Glomerular endothelial cell (primary cell): Measurements from ENCODE around the gene RSF1. TPM values are rescaled to one million over a fixed set of nuclear protein-coding genes. Genes with fewer than 3 reads are reported as not detected.
A peak's percentile ranks its signal among the peaks of the same experiment; 100 is the strongest.

Experiments used
- DNase-seq: peaks from one replicate; pipeline ENCODE4 v3.0.0-alpha.2; 2011; ENCODE audit warnings: low read depth, low spot score; ENCODE audit errors: extremely low read depth
- total RNA-seq: library from RNA; depleted of rRNA; stranded (reverse); fragments of >200 nt; gene quantifications from 2 replicates; pipeline ENCODE4 v1.2.3, GENCODE V29; 2015

The RSF1 gene
- total RNA-seq, 1 donor from 2014 or later, result 50.9 TPM

DNA sequence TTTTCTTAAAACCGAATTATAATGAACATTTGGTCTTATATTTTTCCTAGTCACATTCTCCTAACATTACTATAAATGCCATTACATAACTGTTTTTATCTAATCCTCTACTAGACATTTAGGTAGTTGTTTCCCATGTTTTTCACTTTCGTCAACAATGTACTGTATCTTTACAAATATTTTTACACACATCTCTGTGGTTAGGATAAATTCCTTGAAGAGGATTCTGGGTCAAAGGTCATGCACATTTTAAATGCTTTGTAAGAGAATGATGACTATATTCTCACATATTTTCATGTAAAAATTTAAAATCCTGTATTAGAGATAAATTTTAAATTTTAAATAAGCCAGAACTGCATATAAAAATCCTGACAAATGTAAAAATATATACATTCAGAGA, 121.6 kb downstream of the RSF1 start:
- no peak for DNase-seq

DNA sequence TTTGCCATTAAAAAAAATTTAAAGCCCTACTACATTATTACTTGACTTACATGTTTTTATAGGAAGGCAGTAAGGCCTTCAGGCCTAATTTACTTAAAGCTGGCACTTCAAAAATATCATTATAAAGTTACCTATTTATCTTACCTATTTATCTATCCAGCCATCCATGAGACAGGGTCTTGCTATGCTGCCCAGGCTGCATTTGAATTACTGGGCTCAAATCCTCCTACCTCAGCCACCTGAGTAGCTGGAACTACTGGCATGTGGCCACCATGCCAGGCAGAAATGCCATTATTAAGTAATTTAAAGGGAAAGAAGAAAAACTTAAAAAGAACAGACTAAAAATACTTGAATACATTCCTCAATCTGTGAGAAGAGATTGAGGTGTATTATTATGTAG, 122.7 kb downstream of the RSF1 start:
- no peak for DNase-seq

DNA sequence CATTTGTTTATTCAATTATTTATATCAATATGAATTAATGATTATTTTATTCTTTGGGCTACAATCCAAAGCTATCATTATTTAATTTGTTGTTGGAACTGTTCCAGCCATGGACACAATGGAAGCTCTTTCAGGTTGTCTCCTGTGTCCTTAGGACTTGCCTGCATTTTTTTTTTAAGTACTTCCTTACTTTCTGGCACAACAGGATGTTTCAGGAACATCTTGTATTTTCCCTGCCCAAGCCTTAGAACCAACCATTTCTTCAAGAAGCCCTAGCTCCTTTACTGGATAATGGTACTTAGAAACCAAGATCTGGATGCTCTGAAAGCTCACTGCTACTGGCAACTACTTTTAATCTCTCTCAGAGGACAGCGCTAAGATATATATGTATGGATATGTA, 125.1 kb downstream of the RSF1 start:
- no peak for DNase-seq

DNA sequence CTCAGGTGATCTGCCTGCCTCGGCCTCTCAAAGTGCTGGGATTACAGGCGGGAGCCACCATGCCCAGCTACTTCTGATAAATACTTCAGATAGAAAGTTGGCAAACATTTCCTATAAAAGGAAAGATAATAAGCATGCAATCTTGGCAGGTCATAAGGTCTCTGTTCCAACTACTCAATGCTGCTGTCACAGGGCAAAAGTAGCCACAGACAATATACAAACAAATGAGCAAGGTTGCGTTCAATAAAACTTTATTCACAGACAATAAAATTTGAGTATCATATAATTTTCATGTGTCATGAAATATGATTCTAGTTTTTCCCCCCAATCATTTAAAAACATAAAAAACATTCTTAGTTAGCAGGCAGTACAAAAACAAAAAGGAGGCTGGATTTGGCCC, 129.9 kb downstream of the RSF1 start:
- no peak for DNase-seq

DNA sequence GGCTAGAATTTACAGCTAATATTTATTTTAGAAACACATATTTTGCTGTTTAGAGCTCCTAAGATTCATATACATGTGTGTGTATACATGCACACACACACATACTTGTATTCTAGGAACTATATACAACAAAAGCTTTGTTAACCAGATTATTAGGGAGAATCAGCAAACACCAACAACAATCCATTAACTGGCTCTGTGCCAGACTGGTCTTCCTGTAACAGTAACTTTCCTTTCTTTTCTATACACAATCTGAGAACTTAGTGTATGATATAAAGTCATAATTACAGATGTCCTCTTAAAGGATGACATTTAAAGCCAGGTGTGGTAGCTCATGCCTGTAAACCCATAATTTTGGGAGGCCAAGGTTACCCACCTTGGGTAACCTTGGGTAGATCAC, 133.4 kb downstream of the RSF1 start:
- DNase-seq, result no peak

DNA sequence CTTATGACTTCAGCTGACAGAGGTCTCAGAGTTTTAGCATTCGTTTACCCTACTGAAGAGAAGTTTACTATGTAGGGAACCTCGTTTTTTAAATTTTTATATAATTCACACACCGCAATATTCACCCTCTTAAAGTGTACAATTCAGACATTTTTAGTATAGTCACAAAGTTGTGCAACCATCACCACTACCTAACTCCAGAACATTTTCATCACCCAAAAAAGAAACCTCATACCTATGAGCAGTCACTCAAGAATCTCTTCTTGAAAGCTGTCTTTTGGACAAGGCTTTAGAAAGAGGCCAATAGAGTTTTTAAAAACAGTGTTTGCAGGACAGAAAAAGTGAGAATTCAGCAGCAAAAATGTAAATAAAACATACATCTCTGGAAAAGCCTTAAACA, 143.4 kb downstream of the RSF1 start:
- DNase-seq, result no peak

DNA sequence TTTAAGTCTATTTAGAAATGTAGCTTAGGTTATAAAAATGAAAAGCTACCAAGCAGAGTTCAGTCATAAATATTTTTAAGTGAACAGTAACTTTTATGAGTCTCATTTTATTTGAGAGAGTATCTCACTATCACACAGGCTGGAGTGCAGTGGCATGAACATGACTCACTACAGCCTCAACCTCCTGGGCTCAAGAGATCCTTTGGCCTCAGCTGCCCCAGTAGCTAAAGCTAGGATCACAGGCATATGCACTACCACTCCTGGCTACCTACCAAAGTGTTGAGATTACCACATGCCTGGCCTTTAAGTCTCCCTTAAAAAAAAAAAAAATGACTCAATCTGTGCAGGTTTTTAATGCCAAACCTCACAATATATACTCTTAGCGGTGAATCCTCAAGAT, 148.3 kb downstream of the RSF1 start:
- DNase-seq, result no peak

DNA sequence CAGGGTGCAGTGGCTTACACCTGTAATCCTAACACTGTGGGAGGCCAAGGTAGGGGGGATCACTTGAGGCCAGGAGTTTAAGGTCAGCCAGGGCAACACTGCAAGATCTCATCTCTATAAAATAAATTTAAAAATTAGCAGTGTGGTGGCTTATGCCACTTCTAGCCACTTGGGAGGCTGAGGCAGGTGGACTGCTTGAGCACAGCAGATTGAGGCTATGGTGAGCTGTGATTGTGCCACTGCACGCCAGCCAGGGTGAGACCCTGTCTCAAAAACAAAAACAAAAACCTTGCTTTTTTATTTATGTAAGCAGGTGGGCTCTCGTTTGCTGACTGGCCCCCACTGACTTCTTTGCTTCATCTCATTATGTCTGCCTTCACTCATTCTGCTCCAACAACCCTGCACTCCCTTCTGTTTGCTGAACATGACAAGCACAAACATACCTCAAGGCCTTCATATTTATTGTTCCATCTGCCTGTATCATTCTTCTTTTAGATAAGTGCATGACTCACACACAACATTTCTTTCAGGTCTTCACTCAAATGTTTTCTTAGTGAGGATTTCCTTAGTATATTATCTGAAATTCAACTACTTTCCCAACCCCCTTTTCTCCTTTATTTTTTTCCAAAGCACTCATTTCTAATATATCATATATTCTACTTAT, 150.5 kb downstream of the RSF1 start:
- no peak for DNase-seq

DNA sequence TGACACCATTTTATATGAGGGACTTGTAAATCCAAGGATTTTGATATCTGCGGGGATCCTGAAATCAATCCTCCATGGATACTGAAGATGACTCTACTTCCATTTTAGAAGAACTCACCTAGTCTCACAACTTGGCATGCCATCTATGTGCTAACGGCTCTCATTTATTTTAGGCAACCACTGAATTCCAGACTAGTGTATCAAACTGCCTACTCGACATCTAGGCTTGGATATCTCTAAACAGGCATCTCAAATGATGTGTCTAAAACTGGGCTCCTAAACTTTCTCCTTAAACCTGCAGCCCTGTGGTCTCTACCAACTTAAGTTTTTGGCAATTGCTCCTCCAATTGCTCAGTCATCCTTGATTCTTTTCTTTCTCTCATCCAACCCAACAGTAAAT, 151.8 kb downstream of the RSF1 start:
- no peak for DNase-seq

DNA sequence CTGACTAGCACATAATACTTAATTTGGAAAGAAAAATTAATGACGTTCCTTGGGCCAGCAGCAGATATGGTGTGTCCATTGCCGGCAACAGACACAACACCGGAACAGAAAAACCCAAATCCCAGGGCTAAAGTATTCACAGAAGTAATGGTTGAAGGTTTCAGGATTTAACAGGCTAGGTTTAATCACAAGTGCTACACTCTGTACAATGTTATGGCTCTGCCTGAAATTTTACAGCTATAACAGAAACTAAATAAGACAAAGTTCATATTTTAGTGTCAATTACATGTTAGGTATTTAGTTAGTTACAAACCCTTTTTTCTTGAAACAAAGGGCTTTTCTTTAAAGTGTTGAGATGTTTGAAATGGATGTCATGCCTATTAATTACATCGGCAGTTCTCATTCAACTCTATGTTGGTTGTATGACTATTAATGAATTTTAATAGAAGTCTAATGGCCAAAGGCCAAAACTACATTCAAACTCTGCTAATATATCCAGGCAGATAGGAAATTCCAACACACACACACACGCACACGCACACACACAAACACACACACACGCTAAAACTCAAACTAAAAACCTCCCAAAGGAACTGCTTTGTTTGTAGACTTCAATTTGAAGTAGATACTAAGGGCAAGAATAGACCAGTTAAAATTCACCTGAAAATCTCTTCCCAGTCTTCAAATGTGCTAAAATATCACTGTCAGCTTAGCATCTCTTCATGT, 155.1 kb downstream of the RSF1 start:
- no peak for DNase-seq

DNA sequence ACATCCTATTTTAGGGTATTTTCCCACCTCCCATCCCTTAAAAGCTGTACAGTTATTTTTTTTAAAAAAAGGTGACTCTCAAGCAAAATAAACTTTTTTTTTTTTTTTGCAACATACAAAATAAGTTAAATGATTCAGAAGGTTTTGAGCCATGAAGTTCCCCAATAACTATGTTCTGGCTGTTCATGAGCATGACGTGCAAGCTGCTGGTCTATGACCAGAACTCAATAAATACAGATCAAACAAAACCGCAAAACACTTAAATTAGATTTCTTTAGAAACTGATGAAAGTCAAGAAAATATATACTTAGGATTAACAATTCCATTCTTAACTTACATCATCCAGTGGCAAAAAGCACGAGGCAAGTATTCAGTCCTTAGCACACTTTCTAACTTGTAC, 158.9 kb downstream of the RSF1 start:
- DNase-seq, result no peak

DNA sequence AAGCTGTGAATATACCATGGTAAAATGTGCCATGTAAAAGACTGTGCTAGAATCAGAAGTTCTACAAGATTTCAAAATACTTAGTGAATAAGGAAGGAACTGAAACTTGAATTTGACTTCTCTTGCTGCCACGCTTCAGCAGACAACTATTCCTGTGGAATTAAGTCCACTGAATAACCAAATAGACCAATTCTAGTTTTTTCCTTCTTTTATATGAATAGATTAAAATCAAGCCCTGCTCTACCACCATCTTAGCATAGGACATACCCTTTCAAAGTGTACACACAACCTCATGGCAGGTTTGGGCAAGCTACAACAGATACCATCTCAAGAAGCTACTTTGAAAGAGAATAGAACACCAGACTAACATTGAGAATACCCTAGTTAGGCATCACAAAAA, 159.6 kb downstream of the RSF1 start:
- DNase-seq, result no peak

DNA sequence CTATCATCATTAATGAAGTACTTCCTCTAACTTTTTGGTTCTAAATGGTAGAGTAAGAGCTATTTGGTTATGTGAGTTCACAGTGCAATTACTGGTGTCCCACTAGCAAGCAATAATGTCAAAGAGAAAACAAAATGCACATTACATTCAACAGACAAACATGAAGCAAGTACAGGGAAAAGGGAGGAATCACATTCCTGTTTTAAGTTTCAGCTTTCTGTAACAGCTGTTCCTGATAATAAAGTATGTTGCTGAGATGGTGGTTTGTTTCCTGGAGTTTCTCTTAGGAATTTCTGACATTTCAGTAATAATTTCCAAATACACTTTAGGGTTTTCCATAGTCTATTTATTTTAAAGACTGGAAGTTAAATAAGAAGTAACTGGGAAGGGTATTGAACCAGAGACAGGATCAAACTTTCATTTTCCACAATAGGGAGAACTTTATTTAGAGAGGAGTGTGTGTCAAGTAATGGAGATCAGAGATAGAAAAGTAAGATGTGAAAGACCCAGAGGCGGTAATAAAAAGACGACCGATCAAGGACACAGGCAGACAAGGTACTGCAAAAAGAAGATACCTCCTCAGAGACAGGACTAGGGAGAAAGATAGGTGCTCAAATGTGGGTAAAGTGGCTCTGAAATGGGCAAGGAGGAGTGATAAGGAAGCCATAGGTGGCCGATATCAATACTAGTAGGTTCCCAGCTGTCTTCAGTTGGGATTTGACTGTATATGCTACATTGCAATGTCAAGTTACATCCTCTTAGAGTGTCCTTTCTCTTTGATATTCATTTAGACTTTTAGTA, 162.1 kb downstream of the RSF1 start:
- no peak for DNase-seq

DNA sequence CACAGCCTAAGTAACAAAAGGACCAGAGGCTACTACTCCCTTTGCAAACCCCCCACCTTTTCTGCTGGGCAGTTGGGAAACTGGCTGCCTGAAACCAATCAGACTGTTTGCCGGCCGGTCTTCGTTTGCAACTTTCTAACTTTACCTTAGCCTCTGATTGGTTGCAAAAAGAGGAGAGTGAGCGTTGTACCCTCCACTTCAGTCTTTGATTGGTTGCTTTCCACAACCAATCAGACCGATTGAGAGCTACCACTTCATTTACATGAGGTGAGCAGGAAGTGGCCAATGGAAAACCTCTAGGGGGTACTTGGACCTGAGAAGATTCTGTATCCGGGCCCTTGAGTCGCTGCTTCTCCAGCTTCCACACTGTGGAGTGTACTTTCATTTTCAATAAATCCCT, 164.2 kb downstream of the RSF1 start:
- DNase-seq, result no peak

DNA sequence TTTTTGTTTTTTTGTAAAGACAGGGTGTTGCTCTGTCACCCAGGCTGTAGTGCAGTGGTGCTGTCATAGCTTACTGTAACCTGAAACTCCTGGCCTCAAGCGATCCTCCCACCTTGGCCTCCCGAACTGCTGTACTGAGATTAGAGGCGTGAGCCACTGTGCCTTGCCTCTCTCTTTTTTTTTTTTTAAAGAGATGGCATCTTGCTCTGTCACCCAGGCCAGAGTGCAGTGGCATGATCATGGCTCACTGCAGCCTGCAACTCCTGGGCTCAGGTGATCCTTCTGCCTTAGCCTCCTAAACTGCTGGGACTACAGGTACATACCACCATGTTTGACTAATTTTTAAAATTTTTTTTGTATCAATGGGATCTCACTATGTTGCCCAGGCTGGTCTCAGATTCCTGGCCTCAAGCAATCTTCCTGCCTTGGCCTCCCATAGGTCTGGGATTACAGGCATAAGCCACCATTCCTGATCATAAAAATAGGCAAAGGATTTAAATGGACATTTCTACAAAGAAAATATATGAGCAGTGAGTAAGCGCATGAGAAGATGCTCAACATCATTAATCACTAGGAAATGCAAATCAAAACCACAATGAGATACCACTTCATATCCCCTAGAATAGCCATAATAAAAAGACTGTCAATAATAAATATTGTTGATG, 165.6 kb downstream of the RSF1 start:
- no peak for DNase-seq

DNA sequence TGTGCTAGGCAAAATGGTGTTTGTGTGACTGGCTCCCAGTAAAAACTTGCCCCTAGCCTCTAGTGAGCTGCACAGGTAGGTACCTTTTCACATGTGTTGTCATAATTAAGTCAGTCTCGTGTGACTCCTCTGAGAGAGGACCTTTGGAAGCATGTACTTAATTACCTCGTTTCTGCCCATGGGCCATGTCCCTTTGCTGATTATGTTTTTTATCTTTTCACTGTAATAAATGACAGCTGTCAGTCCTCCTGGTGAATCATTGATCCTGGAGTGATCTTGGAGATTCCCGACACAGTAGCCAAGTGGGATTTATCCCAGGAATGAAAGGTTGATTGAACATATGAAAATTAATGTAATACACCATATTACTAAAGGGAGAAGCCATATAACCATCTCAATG, 170.4 kb downstream of the RSF1 start:
- no peak for DNase-seq

DNA sequence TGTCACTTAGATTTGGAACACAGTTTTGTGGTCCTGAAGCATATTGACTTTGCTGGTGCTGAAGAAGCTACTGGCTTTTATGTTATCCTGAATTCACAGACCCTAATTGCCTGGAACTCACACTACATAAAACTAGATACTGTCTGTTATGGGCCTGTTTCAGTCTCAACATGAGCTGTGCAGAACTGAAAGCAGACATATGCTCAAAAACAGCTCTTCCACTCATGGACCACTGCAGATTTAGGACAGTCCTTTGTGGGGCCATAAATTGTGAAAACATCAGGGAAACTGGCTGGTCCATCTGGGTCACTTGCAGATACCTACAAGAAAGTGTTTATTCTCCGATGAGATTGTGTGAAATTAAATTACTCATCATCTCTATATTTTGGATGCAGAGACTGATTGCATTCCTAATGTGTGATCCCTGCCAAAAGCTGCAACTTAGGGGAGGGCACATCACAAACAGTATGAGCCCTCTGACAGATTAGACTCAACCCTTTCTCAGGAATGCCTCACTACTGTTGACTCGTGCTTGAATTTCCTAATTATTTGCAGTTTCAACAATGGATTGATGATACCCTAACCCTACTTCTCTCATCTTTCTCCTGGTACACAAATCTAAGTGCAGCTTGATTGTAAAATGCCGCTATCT, 172.7 kb downstream of the RSF1 start:
- no peak for DNase-seq

DNA sequence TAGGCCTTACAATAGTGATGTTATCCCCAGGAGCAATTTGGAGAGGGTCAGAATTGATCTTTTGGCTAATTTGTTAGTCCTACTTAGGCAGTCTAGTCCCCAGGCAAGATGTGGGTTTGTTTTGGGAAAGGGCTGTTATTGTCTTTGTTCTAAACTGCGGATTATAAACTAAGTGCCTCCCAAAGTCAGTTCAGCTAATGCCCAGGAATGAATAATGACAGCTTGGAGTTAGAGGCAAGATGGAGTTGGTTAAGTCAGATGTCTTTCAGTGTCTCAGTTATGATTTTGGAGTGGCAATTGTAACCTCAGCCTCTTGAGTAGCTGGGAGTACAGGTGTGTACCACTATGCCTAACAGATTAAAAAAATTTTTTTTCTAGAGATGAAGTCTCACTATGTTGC, 175.6 kb downstream of the RSF1 start:
- DNase-seq, result no peak

DNA sequence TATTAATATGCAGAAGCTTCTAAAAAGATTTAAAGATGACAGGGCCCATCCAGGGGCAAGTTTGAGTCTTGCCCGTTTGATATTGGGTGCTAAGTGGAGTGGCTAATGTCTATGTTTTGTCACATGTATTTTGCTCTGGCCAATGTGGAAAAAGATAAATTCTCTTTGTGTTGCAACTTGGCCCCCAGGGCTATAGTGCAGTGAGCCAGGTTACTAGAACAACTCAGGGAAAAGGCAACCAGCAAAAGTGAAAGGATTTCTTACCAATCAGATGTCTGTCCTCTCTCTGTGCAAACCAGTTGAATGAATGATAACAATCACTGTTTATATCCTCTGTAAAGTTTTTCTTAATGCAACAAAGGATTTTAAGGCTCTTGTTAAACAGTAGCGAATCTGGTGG, 178.3 kb downstream of the RSF1 start:
- no peak for DNase-seq

DNA sequence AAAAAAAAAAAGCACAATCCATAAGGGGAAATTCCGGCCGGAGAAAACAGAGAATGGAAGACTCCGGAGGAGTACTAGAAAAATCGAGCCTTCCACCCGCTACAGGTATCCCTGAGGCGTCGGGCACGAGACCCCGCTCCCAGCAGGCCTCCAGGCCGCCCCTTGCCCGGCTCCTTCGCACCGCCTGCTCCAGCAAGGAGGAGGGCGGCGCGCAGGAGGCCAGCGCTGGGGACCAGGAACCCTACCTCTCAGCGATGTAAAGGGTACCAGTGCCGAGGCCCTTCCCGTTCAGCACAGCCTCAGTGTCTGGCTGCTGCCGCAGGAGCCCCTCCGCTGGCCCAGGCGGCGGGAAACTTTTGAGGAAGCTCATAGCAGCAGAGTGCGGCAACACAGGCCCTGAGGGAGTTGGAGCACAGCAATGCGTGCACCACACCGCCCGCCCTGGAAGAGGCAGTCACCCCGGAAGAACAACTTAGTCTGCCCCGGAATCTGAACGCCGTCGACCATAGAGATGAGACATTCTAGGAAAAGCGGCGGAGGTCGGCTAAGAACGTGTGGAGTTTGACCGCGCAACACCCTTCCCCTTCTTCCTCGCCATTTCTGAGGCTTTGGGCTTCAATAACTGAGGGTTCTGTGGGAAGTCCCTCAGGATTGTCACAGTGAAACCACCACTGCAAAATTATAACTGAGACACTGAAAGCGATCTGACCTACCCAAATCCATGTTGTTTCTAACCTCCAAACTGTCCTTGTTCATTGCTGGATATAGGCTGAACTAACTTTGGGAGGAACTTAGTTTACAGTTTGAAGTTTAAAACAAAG, 183.0 kb downstream of the RSF1 start, which contains the start of gene CLNS1A:
TSS of gene CLNS1A (minus strand) at position 450 of the 821 bp plus-strand sequence. CDS start at position 370, 80 bp downstream.
- peak; percentile 57 for DNase-seq
